NOMO-1 (cell line): ENCODE data around the gene INPP4B.
"Not testable (repeated sequence)": the region's sequence is repeated elsewhere in the genome, so short reads cannot be mapped to it uniquely, and the experiment has no call there.

Source experiments
- DNase-seq, 2 experiments: peaks; one replicate each; lab custom pipeline; 2025; ENCODE audit not compliant: unreplicated experiment in 2 of 2; lab: John Stamatoyannopoulos, UW

INPP4B gene

DNA sequence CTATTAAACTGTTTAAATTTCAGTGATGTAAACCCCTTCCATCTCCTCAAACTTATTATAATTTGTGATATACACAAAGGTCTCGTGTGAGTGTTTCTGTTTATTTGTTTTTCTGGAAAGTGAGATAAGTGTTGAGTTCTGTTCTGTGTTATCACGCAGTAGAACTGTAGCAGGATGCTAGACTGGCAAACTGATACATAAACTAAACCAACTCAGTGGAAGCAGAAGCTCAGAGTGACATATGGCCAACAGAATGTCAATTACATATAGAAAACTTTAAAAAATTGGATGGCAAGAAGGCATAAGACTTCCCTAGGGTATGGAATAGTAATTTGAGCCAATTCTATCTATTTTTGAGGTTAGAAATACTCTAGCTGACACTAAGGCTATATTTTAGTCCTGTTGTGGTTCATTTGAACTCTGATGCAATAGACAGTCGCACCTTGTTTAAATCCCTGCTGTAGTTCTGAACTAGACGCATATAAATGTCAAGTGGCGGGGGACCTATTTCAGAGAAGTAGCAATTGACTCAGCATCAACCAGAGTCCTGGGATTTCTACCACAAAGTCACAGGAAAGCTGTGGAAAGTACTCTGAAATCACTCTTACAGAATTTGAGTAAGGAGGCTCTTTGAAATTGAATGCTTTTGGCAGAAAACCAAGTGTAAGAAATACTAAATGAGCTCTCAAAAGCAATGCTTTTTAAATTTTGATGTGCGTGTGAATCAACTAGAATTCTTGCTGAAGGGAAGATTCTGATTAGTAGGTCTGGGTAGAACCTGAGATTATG is 294.4 kb downstream of the INPP4B start:
- DNase-seq: no peak

GRCh38 chr4:142550965-142551364 is 295.1 kb downstream of the INPP4B start:
- DNase-seq: no peak

GRCh38 chr4:142549726-142550463 is 296.2 kb downstream of the INPP4B start:
- DNase-seq: peak in 1 of 2 experiments; percentile 2

DNA sequence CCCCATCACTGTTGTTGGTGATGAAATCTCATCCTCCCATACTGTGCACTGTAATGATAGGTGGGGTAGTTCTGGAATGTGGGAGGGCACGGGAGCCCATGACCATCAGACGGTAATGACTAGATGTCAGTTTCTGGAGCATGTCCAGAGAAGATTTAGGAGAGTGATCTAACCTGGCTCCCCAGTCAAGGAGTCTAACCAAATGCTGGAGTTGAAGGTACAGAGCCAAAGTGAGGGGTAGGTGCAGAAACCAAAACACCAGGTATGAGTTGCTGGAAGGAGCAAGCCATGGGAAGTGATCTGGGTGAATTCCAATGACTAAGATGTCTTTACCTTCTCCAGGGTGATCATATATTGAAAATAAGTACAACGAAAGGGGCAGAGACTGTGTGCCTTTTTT is 296.9 kb downstream of the INPP4B start:
- DNase-seq: no peak

DNA sequence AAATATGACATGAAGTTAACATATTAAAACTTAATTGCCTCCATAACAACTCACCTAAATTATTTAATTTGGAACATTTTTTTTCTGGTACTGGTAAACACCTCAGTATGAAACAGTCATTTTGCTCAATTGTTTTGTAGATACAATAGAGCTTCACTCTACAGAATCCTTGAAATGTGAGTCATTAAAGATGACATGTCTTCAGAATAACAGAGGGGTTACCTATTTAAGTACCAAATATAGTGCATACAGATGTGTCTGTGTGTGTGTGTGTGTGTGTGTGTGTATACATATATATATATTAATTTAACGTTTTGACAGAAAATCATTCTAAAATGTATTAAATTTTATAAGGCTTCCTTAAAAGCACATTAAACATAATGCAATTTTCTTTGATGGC is 297.6 kb downstream of the INPP4B start:
- no peak for DNase-seq

DNA sequence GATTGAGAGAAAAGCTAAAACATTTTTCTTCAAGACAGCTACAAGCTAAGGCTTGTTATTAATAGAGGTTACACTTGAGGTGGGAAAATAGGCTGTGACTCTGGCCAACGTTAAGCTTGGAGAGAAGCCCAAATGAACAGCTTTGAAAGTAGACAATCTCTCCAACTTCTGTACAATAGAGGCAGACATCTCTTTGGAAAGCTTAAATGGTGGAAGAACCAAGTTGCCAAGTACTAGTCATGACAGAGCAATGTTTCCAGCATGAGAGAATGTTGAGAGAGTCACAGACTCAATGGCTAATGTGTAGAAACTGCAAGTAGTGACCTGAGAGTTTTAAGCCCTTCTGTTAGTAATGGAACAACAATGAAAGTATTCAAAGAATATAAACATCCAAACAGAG is 298.1 kb downstream of the INPP4B start:
- DNase-seq: no peak

DNA sequence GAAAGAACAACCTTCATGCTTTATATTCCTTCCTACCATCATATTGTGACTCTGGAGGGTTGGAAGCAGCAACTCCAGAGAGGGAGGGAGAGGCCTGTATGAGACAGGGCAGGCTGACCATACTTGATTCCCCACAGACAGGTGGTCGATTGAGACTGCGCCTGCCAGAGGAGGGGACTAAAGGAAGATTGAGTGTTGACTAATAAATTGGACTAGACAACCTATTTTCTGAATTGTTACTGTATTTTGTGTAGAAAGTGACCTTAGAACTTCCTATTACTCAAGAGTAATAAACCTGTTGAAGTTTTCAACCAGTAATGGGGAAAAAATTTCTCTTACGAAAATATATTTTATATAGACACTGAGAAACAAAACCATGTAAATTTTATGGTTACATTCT is 301.5 kb downstream of the INPP4B start:
- no peak for DNase-seq

DNA sequence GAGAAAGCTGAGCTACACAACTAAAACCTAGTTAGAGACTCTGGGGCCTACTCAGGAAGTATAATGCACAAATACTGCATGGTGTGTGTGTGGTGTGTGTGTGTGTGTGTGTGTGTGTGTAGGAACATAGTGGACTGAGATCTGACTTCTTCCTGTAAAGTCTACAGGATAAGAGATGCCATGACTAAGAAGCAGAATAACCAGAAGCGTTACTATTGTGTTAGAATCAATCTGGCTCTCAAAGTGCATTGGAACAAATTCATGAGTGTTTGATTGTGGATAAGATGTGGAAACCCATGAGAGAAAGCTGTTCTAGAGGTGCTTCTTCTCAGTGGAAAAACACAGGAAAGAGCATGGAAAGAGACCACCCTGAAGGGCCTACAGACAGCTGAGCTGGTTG is 302.1 kb downstream of the INPP4B start:
- DNase-seq: no peak

- no peak for DNase-seq
Observed at GRCh38 chr4:142540483-142540804, 305.7 kb downstream of the INPP4B start.

- peak in 1 of 2 experiments; percentile 48 for DNase-seq
Observed at GRCh38 chr4:142539796-142540482, 306.2 kb downstream of the INPP4B start.

DNA sequence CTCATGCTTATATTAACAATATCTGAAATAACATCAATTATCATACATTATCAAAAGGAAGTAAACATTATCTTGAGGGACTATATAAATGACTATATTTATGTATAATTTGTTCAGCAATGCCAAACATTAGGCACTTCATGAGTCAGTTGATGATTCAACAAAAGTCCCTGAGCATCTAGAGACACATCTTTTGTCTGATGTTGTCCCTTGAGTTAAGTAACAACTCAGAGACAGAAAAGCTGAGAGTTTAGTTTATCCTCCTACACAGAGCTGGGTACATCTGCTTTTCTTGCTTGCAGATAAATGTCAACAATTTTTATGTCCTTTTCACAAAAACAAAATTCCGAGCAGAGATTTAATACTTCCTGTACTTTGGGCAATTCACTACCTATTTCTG is 311.1 kb downstream of the INPP4B start:
- DNase-seq: no peak

- no peak for DNase-seq
Observed at GRCh38 chr4:142532054-142532453, 314.0 kb downstream of the INPP4B start.

GRCh38 chr4:142530728-142531127 is 315.4 kb downstream of the INPP4B start:
- DNase-seq: no peak

DNA sequence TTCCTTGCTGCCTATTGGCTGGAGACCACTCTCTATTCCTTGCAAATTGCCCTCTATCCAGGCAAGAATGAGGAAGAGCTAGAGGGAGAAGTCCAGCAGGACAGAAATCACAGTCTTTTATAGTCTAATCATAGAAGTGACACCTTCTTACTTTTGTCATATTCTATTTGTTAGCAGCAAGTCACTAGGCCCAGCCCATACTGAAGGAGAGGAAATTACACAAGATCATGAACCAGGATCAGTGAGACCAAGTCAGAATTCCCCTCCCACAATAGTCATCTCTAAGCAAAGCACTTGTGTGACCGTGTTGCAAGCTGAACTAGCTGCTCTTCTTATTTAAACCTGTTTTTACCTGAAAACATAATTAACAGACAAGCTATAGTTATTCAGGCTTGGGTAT is 317.7 kb downstream of the INPP4B start:
- DNase-seq: no peak

GRCh38 chr4:142523111-142523510 is 323.0 kb downstream of the INPP4B start:
- no peak for DNase-seq

DNA sequence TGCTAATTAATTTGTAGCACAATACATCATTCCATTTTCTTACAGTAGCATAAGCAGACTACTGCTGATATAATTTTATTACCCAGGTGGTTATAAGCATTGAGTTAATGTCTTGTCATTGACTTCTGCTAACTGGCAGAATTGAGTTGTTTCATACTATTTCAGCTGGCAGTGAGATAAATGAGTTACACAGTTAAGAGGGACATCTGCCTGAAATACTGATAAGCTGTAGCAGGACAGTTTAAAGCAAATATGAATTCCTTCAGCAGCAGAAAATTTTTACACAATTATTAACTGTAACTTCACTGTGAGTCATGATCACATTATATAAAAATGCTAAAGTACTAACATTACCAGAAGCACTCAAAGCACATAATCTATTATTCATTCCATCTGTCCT is 326.8 kb downstream of the INPP4B start:
- no peak for DNase-seq

- no peak for DNase-seq
Observed at GRCh38 chr4:142516686-142517526, 329.2 kb downstream of the INPP4B start.

DNA sequence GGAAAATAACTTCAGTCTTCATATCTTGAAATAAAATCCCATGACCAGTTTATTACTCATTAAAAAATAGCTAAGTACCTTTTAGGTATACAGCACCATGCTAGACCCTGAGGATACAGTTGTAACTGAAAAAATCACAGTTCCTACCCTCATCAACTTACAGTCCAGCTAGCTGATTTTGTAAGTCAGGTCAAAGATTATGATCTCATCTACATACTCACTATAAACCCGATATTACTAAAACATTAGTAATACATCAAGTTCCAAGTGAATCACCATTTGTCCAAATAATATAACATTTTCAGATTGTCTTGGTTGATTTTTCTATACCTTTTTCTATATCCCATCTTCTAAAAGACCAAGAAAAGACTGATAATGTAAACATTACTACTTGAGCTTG is 333.9 kb downstream of the INPP4B start:
- DNase-seq: no peak

DNA sequence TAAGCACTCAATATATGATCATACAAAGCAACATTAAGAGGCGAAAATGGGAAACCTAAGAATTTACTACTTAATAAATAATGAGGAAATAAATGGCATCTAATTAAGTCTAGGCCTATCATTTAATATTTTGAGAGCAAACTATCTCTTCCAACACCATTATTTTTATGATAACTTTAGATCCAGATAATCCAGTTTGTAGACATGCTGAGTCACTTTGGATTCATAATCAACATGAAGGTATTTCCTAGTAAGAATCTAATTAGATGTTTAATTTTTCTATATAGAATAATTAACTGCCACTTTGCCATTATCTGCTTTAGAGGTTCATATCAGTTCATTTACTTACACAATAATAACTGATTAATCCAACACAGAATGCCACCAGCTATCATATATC is 336.2 kb downstream of the INPP4B start:
- DNase-seq: no peak

DNA sequence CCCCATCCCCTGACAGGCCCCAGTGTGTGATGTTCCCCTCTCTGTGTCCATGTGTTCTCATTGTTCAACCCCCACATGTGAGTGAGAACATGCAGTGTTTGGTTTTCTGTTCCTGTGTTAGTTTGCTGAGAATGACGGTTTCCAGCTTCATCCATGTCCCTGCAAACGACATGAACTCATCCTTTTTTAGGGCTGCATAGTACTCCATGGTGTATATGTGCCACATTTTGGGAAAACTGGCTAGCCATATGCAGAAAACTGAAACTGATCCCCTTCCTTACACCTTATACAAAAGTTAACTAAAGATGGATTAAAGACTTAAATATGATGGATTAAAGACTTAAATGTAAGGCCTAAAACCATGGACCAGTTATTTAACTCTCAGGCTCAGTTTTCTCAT is 336.7 kb downstream of the INPP4B start:
- not testable (repeated sequence) for DNase-seq

DNA sequence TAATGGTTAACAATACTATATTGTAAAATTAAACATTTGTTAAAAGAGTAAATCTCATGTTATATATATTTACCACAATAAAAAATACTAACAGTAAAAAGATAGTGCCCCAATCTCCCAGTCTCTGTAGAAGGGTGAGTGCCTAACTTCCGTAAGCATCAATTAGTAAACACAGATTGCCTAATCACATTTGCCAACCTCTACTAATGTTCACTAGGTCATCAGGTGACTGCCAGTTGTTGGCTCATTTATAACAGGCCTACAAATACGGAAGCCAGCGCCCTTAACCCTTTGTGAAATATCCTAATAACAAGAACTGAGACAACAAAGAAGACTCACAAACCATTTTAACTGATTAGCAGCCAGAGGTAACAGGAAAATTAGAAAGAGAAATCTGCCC is 345.1 kb downstream of the INPP4B start:
- peak; percentile 13 to 64 for DNase-seq
